Measurements from ENCODE around the gene CPZ.

GRCh38 chr4:8559524-8560264 lies 32.9 kb upstream of the CPZ start:
- TF ChIP-seq, protein P1, sequence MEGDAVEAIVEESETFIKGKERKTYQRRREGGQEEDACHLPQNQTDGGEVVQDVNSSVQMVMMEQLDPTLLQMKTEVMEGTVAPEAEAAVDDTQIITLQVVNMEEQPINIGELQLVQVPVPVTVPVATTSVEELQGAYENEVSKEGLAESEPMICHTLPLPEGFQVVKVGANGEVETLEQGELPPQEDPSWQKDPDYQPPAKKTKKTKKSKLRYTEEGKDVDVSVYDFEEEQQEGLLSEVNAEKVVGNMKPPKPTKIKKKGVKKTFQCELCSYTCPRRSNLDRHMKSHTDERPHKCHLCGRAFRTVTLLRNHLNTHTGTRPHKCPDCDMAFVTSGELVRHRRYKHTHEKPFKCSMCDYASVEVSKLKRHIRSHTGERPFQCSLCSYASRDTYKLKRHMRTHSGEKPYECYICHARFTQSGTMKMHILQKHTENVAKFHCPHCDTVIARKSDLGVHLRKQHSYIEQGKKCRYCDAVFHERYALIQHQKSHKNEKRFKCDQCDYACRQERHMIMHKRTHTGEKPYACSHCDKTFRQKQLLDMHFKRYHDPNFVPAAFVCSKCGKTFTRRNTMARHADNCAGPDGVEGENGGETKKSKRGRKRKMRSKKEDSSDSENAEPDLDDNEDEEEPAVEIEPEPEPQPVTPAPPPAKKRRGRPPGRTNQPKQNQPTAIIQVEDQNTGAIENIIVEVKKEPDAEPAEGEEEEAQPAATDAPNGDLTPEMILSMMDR (IDR thresholded peaks at IDR 0.05 in 8 of 11, conservative IDR thresholded peaks at IDR 0.05 in 3 of 11), result no peak
- TF ChIP-seq POLR2AphosphoS5 (IDR thresholded peaks at IDR 0.05), result no peak
